Measurements from ENCODE around the gene PNMA8A.

The PNMA8A gene

GRCh38 chr19:46494146-46494940 is 23.0 kb upstream of the PNMA8A start:
- no peak for DNase-seq
- in situ Hi-C loops (cut with HindIII; ENCODE audit: low pct_ligation_motif_present, low pct_unique_long_range_greater_than_20kb, low sequenced_read_pairs): no loop called here

GRCh38 chr19:46493236-46494145 is 22.1 kb upstream of the PNMA8A start:
- no peak for DNase-seq
- in situ Hi-C loops (cut with HindIII; ENCODE audit: low pct_ligation_motif_present, low pct_unique_long_range_greater_than_20kb, low sequenced_read_pairs): no loop called here

- DNase-seq: no peak
- in situ Hi-C loops (cut with HindIII; ENCODE audit: low pct_ligation_motif_present, low pct_unique_long_range_greater_than_20kb, low sequenced_read_pairs): no loop called here
Observed at GRCh38 chr19:46492841-46493235, 21.5 kb upstream of the PNMA8A start.

GRCh38 chr19:46491975-46492682 is 20.8 kb upstream of the PNMA8A start:
- no peak for DNase-seq
- in situ Hi-C loops (cut with HindIII; ENCODE audit: low pct_ligation_motif_present, low pct_unique_long_range_greater_than_20kb, low sequenced_read_pairs): no loop called here

- in situ Hi-C loops (cut with HindIII; ENCODE audit: low pct_ligation_motif_present, low pct_unique_long_range_greater_than_20kb, low sequenced_read_pairs): no loop called here
- no peak for DNase-seq
Observed at GRCh38 chr19:46490774-46491173, 19.4 kb upstream of the PNMA8A start.

GRCh38 chr19:46489445-46490272 is 18.3 kb upstream of the PNMA8A start:
- in situ Hi-C loops (cut with HindIII; ENCODE audit: low pct_ligation_motif_present, low pct_unique_long_range_greater_than_20kb, low sequenced_read_pairs): no loop called here
- DNase-seq: no peak

GRCh38 chr19:46488551-46488950 is 17.2 kb upstream of the PNMA8A start:
- in situ Hi-C loops (cut with HindIII; ENCODE audit: low pct_ligation_motif_present, low pct_unique_long_range_greater_than_20kb, low sequenced_read_pairs): no loop called here
- no peak for DNase-seq

GRCh38 chr19:46487802-46488445 is 16.6 kb upstream of the PNMA8A start:
- in situ Hi-C loops (cut with HindIII; ENCODE audit: low pct_ligation_motif_present, low pct_unique_long_range_greater_than_20kb, low sequenced_read_pairs): no loop called here

GRCh38 chr19:46487178-46487801 is 15.9 kb upstream of the PNMA8A start:
- no peak for DNase-seq
- in situ Hi-C loops (cut with HindIII; ENCODE audit: low pct_ligation_motif_present, low pct_unique_long_range_greater_than_20kb, low sequenced_read_pairs): no loop called here

More at GRCh38 chr19:46487802-46488445, 16.6 kb upstream of the PNMA8A start:
- DNase-seq: peak; percentile 64

- DNase-seq: no peak
- in situ Hi-C loops (cut with HindIII; ENCODE audit: low pct_ligation_motif_present, low pct_unique_long_range_greater_than_20kb, low sequenced_read_pairs): no loop called here
Observed at GRCh38 chr19:46486358-46486757, 15.0 kb upstream of the PNMA8A start.

GRCh38 chr19:46484656-46485055 is 13.3 kb upstream of the PNMA8A start:
- DNase-seq: no peak
- in situ Hi-C loops (cut with HindIII; ENCODE audit: low pct_ligation_motif_present, low pct_unique_long_range_greater_than_20kb, low sequenced_read_pairs): no loop called here

GRCh38 chr19:46482631-46483030 is 11.3 kb upstream of the PNMA8A start:
- peak; percentile 29 for DNase-seq
- in situ Hi-C loops (cut with HindIII; ENCODE audit: low pct_ligation_motif_present, low pct_unique_long_range_greater_than_20kb, low sequenced_read_pairs): no loop called here

- in situ Hi-C loops (cut with HindIII; ENCODE audit: low pct_ligation_motif_present, low pct_unique_long_range_greater_than_20kb, low sequenced_read_pairs): no loop called here
- no peak for DNase-seq
Observed at GRCh38 chr19:46481947-46482346, 10.6 kb upstream of the PNMA8A start.

GRCh38 chr19:46481223-46481848 is 10.0 kb upstream of the PNMA8A start:
- DNase-seq: no peak
- in situ Hi-C loops (cut with HindIII; ENCODE audit: low pct_ligation_motif_present, low pct_unique_long_range_greater_than_20kb, low sequenced_read_pairs): no loop called here

GRCh38 chr19:46480415-46480814 is 9.1 kb upstream of the PNMA8A start:
- no peak for DNase-seq
- in situ Hi-C loops (cut with HindIII; ENCODE audit: low pct_ligation_motif_present, low pct_unique_long_range_greater_than_20kb, low sequenced_read_pairs): no loop called here

GRCh38 chr19:46478356-46478986 is 7.1 kb upstream of the PNMA8A start:
- no peak for DNase-seq
- in situ Hi-C loops (cut with HindIII; ENCODE audit: low pct_ligation_motif_present, low pct_unique_long_range_greater_than_20kb, low sequenced_read_pairs): no loop called here

GRCh38 chr19:46475986-46476385 is 4.6 kb upstream of the PNMA8A start:
- no peak for DNase-seq
- in situ Hi-C loops (cut with HindIII; ENCODE audit: low pct_ligation_motif_present, low pct_unique_long_range_greater_than_20kb, low sequenced_read_pairs): no loop called here

Measured in ACHN (cell line).